ENCODE data around the gene BEND4.
A peak's percentile ranks its signal among the peaks of the same experiment; 100 is the strongest.
"Not testable (repeated sequence)": the region's sequence is repeated elsewhere in the genome, so short reads cannot be mapped to it uniquely, and the experiment has no call there.

BEND4 gene

GRCh38 chr4:42152507-42153504 is at the start of gene BEND4:
Gene BEND4 (minus strand): TSS chr4:42152655. CDS start chr4:42152143, 512 bp downstream.
- no peak for DNase-seq (ENCODE audit: low read depth in 2 of 2)

- DNase-seq (ENCODE audit: low read depth in 2 of 2), result no peak
Measured at GRCh38 chr4:42197341-42197740, 44.9 kb upstream of the BEND4 start.

GRCh38 chr4:42172921-42173320 is 20.5 kb upstream of the BEND4 start:
- no peak for DNase-seq (ENCODE audit: low read depth in 2 of 2)

- DNase-seq (ENCODE audit: low read depth in 2 of 2), result no peak
Measured at GRCh38 chr4:42172128-42172790, 19.8 kb upstream of the BEND4 start.

- no peak for DNase-seq (ENCODE audit: low read depth in 2 of 2)
Measured at GRCh38 chr4:42167709-42168108, 15.3 kb upstream of the BEND4 start.

- not testable (repeated sequence) for DNase-seq (ENCODE audit: low read depth in 2 of 2)
Measured at GRCh38 chr4:42166186-42166585, 13.7 kb upstream of the BEND4 start.

GRCh38 chr4:42159271-42160001 is 7.0 kb upstream of the BEND4 start:
- DNase-seq (ENCODE audit: low read depth in 2 of 2), result no peak

GRCh38 chr4:42151568-42152506 is 618 bp downstream of the BEND4 start:
- DNase-seq (ENCODE audit: low read depth in 2 of 2), result peak; percentile 4 to 20

- DNase-seq (ENCODE audit: low read depth in 2 of 2), result no peak
Measured at GRCh38 chr4:42150653-42151567, 1.5 kb downstream of the BEND4 start.

- DNase-seq (ENCODE audit: low read depth in 2 of 2), result no peak
Measured at GRCh38 chr4:42149004-42149403, 3.5 kb downstream of the BEND4 start.

GRCh38 chr4:42148425-42148824 is 4.0 kb downstream of the BEND4 start:
- no peak for DNase-seq (ENCODE audit: low read depth in 2 of 2)

- DNase-seq (ENCODE audit: low read depth in 2 of 2), result no peak
Measured at GRCh38 chr4:42144028-42144427, 8.4 kb downstream of the BEND4 start.

GRCh38 chr4:42142591-42142990 is 9.9 kb downstream of the BEND4 start:
- no peak for DNase-seq (ENCODE audit: low read depth in 2 of 2)

GRCh38 chr4:42136371-42136770 is 16.1 kb downstream of the BEND4 start:
- DNase-seq (ENCODE audit: low read depth in 2 of 2), result no peak

GRCh38 chr4:42133006-42133405 is 19.4 kb downstream of the BEND4 start:
- DNase-seq (ENCODE audit: low read depth in 2 of 2), result no peak

- DNase-seq (ENCODE audit: low read depth in 2 of 2), result no peak
Measured at GRCh38 chr4:42132099-42132498, 20.4 kb downstream of the BEND4 start.

GRCh38 chr4:42123071-42123644 is 29.3 kb downstream of the BEND4 start:
- no peak for DNase-seq (ENCODE audit: low read depth in 2 of 2)

- DNase-seq (ENCODE audit: low read depth in 2 of 2), result no peak
Measured at GRCh38 chr4:42122237-42122636, 30.2 kb downstream of the BEND4 start.

- no peak for DNase-seq (ENCODE audit: low read depth in 2 of 2)
Measured at GRCh38 chr4:42119886-42120285, 32.6 kb downstream of the BEND4 start.

GRCh38 chr4:42112846-42113245 is 39.6 kb downstream of the BEND4 start:
- no peak for DNase-seq (ENCODE audit: low read depth in 2 of 2)

Data from stimulated activated CD8-positive, alpha-beta memory T cell treated with anti-CD3 and anti-CD28 coated beads, Interleukin-15, amount 100 ng/mL, for 48 hours (primary cell).